GM18519 (cell line): ENCODE results near the gene SKA1.
"Not testable (repeated sequence)": the region's sequence is repeated elsewhere in the genome, so short reads cannot be mapped to it uniquely, and the experiment has no call there.

Experiments
- ATAC-seq: cut with Tn5 transposase; IDR thresholded peaks from one replicate; pipeline ENCODE4 v1.9.1; 2021; ENCODE audit warnings: mild to moderate bottlenecking, moderate library complexity; ENCODE audit not compliant: unreplicated experiment, low FRiP score

The SKA1 gene

DNA sequence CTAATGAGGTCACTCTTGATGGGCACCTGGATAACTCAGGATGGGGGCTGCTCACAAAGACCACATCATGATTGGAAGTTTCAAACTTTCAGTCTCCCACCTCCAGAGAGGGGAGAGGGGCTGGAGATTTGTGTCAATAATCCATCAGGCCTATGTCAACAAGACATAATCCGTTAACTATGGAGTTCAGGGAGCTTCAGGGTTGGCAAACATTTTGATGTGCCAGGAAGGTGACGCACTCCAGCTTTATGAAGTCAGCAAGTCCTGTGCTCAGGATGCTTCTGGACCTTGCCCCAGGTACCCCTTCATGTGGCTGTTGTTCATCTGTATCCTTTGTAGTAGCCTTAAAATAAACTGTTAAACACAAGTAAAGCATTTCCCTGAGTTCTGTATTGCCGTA, 19.0 kb downstream of the SKA1 start:
- no peak for ATAC-seq

DNA sequence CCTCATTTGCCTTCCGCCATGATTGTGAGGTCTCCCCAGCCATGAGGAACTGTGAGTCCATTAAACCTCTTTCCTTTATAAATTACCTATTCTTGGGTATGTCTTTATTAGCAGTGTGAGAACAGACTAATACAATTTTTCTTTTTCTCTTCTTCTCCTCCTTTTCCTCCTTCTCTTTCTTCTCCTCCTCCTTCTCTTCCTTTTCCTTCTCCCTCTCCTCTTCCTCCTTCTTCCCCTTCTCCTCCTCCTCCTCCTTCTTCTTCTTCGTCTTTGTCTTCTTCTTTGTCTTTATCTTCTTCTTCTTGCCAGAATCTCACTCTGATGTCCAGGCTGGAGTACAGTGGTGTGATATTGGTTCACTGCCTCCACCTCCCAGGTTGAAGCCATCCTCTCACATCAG, 20.2 kb downstream of the SKA1 start:
- ATAC-seq = no peak

DNA sequence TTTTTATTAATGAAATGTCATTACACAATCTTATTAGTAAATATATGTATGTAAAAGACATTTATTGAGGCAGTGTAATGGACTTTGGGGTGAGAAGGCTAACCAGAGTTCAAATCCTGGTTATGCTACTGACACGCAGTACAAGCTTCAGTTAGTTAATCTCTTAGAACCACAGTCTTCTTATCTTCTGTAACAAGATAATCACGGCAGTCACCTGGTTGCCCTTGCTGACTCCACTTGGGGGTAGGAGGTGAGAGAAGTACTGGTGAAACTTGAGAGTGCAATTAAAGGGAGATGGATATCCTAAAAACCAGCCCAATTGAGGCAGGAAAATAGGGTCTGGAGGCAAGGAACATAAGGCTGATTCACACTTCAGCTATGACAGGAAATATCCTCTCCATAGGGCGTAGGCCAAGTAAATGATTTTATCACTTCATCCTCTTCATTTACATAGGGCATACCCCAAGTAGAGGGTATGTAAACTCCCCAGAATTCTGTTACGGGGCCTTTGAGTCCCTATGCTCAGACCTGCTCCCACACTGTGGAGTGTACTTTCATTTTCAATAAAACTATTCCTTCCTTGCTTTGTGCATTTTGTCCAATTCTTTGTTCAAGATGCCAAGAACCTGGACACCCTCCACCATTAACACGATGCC, 21.3 kb downstream of the SKA1 start:
- ATAC-seq = no peak

DNA sequence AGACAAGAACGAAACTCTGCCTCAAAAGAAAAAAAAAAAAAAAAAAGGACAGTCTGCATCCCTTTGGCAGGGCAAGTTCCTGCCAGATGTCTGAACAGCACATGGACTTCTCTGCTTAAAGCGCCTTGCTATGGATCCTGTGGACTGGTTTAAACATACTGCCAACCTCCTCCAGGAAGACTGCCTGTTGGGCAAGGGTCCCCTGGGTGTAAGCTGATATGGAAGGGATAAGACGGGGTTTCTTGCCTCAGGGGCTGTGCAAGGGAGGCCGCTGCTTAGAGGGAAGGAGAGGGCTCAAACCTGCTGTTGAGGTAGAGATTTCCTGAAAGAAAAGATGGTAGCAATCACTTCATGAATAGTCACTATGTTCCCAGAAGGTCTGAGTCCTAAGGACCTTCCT, 22.2 kb downstream of the SKA1 start:
- no peak for ATAC-seq

DNA sequence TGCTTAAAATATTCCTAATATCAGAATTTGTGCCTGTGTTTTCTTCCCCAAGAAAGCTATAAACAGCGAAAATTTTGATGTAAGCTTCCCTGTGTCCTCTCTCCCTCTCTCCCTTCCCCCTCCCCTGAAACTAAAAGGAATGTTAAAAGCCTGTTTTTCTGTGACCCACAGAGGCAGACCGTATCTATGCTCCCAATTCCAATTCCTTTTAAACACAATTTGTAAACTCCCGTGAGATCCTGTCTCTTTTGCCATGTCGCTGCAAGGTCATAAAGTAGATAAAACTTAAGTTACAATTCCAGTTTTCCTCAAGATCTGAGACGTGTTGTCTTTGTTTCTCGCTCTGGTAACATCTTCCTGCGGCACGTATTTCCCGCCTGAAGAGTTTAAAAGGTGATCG, 23.3 kb downstream of the SKA1 start:
- no peak for ATAC-seq

DNA sequence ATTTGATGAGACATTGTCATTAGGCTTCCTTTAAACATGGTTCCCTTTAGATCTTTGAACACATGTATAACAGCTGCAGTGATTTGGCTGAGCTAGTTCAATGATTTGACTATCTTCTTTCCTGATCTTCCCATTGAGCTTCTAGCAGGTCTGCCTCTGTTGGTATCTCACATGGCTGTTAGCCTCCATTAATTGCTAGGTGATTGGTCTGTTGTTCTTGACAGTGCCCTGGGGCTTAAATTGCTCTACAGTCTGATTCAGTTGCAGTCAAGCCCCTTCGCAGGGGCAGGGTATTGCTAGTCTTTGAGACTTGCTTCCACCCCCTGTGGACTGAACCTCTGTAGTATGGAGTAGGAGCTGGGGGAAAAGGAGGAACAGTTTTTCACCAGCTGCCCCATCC, 24.1 kb downstream of the SKA1 start:
- ATAC-seq = no peak

DNA sequence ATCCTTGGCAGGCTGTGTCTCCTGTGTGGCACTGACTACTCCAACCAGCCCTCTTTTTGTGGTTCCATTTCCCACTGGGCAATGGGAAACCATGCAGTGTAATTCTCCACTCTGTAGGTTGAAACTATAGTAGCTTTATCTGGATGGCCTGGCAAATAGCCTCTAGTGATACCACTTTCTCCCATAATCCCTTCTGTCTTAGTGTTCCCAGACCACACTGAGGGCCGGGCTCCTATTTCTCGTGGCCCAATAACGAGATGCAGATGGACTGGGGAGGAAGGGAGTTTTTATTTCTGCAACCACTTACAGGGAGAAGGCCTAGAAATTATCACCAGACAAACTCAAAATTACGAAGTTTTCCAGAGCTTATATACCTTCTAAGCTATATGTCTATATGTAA, 24.7 kb downstream of the SKA1 start:
- no peak for ATAC-seq

DNA sequence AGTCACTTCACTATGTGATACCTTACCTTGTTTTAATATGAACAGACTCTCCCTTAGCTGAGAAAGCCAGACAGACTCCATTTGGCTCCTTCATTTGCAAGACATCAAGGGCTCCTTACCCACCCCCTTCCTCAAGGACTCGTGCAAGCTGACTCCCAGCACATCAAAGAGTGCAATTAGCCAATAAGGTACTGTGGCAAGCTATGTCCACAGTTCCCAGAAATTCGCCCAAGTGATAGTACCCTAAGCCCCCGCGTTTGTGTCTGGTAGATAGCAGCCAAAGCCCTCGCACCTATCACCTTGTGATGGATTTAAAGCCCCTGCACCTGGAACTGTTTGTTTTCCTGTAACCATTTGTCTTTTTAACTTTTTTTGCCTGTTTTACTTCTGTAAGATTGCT, 25.6 kb downstream of the SKA1 start:
- not testable (repeated sequence) for ATAC-seq

DNA sequence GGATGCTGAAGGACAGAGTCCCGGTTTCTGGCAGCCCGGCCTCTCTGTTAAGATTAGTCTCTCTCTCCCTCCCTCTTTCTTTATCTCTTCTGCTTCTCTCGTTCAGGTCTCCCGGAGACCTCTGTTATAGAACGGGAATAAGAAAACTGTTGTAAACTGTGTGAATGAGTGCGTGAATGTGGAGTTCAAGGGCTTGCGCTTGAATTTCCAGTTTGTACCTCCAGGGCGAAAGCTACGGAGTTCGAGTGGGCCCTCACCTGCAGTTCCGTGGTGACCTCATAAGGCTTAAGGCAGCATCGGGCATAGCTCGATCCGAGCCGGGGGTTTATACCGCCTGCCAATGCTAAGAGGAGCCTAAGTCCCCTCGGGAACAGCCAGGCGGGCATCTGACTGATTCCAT, 26.4 kb downstream of the SKA1 start:
- ATAC-seq = no peak

DNA sequence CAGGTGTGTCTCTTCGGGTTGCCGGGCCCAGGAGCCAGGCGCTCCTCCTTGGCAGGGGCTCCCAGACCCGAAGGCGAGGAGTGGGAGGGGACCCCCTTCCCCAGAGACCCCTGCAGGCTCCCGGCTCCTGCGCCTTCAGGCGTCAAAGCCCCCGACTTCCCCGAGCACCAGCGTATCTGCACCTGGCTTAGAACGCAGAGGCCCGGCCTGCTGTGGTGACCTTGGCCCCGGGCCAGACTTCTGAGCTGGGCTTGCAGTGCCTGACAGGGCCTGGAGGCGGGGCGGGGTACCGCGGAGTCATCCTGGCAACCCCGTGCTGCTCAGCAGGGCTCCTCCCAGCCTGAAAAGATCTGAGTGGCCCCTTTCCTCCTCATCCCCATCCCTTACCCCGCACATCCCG, 27.0 kb downstream of the SKA1 start:
- ATAC-seq = no peak

DNA sequence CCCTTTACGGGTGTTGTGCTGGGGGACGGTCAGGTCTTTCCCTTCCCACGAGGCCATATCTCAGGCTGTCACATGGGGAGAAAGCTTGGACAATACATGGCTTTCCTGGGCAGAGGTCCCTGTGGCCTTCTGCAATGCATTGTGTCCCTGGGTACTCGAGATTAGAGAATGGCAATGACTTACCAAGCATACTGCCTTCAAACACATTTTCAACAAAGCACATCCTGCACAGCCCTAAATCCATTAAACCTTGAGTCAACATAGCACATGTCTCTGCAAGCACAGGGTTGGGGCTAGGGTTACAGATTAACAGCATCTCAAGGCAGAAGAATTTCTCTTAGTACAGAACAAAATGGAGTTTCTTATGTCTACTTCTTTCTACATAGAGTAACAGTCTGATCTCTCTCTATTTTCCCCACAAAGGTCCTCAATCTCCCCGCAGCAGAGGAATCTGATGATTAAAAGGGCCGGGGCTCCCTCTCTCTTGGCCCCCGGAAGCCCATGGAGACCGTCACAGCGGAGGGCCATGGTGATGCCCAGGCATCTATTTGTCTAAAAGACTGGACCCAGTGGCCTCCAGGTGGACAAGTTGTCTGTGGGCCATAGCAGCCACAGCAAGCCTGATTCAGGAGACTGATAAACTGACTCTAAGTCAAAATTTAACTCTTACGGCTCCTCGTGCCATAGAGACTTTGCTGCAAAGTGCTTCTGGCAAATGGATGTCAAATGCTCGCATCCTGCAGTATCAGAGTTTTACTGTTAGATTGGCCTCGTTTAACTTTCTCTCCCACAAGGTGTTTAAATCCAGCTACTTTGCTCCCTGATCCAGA, 30.1 kb downstream of the SKA1 start:
- not testable (repeated sequence) for ATAC-seq

DNA sequence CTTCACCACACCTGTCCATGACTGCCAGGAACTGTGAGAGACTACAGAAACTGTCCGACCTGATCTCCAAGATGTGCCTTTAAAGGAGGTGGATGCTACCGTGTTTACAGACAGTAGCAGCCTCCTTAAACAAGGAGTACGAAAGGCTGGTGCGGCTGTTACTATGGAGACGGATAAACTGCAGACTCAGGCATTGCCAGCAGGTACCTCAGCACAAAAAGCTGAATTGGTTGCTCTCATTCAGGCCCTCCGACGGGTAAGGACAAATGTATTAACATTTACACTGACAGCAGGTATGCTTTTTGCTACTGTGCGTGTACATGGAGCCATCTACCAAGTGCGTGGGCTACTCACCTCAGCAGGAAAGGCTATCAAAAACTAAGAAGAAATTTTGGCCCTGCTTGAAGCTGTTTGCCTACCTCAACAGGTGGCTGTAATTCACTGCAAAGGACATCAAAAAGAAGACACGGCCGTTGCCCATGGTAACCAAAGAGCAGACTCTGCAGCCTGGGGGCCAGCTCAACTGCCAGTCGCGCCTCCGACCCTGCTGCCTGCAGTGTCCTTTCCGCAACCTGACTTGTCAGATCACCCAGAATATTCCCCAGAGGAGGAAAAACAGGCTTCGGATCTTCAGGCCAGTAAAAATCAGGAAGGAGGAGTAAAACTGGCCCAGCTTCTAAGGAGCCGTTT, 30.9 kb downstream of the SKA1 start:
- ATAC-seq = no peak

DNA sequence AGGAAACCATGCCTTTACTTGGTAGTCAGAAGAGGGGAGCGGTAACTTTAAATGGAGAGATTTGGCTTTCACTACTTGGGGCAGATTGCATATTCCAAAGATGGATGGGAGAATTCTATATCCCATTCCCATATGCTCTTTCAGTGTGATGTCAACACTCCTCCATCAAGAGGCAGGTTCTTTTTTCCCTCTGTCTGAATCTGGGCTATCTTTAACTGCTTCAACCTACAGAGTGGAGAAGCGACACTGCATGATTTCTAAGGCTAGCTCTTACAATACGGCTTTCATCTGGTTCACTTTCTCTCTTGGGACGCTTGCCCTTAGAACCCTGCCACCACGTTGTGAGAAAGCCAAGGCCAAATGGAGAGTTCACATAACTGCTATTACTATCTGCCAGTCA, 34.4 kb downstream of the SKA1 start:
- no peak for ATAC-seq

DNA sequence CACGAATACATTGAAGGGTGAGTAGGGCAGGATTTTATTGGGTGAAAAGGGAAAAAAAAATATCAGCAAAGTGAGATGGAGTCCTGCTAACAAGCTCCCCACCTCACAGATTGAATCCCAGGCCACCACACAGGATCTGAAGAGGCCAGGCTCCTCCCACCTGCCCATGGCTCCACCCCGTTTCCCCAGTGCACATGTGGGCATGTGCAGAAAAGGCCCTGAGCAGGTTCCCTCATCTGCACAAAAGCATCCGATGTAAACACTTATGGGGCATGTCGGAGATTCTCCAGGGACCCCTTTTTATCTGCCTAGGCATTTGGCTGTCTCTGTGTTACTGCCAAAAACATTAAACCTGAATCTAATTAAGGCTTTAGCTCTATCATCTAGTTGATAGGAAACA, 35.2 kb downstream of the SKA1 start:
- ATAC-seq = no peak

DNA sequence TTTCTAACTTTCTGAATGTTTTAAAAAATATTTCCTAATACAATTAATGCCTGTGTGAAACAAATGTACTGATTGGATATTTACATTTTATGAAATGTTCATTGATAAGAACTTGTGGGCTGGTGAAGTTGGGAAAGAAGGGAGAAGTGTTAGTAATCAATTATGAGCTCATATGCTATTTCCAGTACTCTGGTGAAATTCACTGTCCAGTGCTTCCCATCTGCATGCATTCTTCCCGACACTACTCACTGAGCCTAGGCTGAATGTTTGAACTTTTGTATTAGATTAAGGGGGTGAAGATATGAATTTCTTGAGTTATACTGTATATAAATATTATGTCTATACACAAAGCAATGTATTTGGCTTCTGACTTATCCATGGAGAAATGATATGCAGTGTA, 36.0 kb downstream of the SKA1 start:
- no peak for ATAC-seq

DNA sequence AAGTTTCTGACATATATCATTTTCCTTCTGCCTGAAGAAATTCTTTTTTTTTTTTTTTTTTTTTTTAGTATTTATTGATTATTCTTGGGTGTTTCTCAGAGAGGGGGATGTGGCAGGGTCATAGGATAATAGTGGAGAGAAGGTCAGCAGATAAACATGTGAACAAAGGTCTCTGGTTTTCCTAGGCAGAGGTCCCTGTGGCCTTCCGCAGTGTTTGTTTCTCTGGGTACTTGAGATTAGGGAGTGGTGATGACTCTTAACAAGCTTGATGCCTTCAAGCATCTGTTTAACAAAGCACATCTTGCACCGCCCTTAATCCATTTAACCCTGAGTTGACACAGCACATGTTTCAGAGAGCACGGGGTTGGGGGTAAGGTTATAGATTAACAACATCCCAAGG, 42.0 kb downstream of the SKA1 start:
- ATAC-seq = not testable (repeated sequence)

DNA sequence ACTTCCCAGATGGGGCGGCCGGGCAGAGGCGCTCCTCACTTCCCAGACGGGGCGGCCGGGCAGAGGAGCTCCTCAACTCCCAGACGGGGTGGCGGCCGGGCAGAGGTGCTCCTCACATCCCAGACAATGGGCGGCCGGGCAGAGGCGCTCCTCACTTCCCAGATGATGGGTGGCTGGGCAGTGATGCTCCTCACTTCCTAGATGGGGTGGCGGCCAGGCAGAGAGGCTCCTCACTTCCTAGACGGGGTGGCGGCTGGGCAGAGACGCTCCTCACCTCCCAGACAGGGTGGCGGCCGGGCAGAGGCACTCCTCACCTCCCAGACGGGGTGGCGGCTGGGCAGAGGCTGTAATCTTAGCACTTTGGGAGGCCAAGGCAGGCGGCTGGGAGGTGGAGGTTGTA, 42.9 kb downstream of the SKA1 start:
- ATAC-seq = not testable (repeated sequence)

DNA sequence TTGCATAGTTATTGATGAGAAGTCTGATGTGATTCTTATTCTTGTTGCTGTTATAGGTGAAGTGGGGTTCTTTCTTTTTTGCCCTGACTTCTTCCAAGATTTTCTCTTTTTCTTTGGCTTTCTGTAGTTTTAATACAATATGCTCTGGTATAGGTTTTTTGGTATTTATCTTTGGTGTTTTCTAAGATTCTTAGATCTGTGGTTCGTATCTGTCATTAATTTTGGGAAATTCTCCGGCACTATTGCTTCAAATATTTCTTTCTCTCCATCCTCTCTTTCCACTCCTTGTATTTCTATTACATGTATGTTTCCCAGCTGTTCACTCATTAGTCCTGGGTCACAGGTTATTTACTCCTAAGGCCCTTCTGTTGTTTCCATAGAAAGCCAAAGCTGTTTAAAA, 43.8 kb downstream of the SKA1 start:
- no peak for ATAC-seq

DNA sequence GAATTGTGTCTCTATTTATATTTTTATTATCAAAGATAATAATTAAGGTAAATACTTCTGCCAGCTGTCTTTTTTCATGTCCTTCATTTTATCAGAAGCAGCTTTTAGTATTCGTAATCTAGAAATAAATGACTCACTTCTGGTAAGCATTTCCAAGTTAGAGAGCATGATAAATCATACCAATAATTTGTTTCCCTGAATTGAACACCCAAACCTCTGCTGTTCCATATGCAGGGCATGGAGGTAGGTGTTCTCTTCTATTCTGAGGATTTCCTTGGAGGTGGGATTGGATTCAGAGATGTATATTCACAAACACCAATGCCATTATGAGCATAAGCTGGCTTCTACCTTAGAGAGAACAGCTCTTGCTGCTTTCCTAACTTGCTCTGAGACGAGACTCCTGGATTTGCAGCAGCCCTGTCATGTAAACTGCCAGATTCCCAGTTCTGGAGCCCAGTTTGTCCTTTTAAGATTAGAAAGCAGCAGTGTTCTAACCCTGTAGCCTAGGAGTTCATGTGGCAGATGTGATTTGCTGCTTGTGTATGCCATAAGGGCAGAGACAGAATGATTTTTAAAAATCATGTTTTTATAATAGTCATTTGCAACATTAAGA, 47.5 kb downstream of the SKA1 start:
- ATAC-seq = no peak

DNA sequence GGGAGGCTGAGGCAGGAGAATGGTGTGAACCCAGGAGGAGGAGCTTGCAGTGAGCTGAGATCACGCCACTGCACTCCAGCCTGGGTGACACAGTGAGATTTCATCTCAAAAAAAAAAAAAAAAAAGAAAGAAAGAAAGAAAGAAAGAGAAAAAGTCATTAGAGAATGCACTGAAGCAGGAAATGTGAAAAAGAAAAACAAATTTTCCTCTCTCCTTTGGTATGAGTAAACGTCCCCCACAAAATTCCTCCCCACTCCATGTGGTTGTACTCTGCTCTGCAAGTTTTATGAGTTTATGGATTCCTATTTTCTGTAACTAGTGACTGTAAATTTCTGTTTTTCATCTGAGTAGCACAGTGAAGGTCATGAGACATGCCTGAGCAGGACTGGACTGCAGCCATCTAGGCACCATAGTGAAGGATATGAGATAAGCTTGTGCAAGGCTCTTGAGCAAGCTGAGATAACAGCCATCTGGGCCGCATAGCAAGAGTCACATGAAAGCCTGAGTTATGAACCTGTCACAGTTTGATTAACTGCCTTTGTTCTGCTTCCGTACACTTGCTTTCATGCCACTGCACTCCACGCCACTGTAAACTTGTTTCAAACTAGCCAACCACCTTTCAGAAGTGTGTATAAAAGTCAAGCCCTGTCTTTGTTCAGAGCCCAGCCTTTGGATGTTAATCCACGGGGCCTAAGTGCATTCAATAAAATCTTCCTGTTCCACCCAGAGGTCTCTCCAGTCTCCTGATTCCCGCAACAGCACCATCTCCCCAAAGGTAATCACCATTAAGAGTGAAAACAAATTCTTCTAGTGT, 50.2 kb downstream of the SKA1 start:
- ATAC-seq = no peak
